K562 (cell line): ENCODE measurements around the gene FMOD. TPM values are rescaled to one million over a fixed set of nuclear protein-coding genes. Genes with fewer than 3 reads are reported as not detected.

Experiments used
- ATAC-seq: fragments of 200-7000 bp; cut with Tn5 transposase; 3 replicates; pipeline ENCODE4 v1.9.1; 2020; ENCODE audit warnings: moderate library complexity
- BruUV-seq: library from RNA; stranded (reverse); fragments of 400-500 nt; replicated peaks from 2 replicates; lab custom pipeline; 2021; lab: Mats Ljungman, UMichigan
- CTCF ChIA-PET: fragments of 300-600 bp; formaldehyde crosslinking; extraction: SDS; loops from one replicate; lab custom pipeline; 2021; ENCODE audit warnings: low intra/inter-chr PET ratio; lab: Yijun Ruan, JAX
- POLR2A ChIA-PET: fragments of 300-600, 350-650 bp; sonication (Branson Sonifier 250); formaldehyde crosslinking; extraction: SDS; loops from one replicate; lab custom pipeline; 2021; ENCODE audit warnings: antibody characterized with exemption, inconsistent platforms; lab: Yijun Ruan, JAX
- DNase-seq, 4 experiments: peaks; one replicate each; pipeline versions ENCODE4 v3.0.0 to v3.0.0-alpha.2; 2011 to 2018; ENCODE audit warnings: low spot score in 3 of 4, mixed read lengths in 3 of 4; ENCODE audit errors: extremely low read depth in 1 of 4
- FAIRE-seq: peaks from 2 replicates; lab custom pipeline; 2011; peaks lifted over from hg19 to GRCh38; lab: Jason Lieb, UNC
- H2AFZ ChIP-seq: 2 replicates; pipeline ENCODE4 v1.6.0; 2011; ENCODE audit warnings: low read depth, low read length, control low read depth, inconsistent platforms
- H3K27ac ChIP-seq: fragments of 200-600 bp; 3 replicates; pipeline ENCODE4 v1.8.0; 2011; ENCODE audit warnings: low read depth, mild to moderate bottlenecking, control low read depth, inconsistent platforms, low read length, moderate library complexity, mixed read lengths; ENCODE audit errors: extremely low read depth
- H3K27me3 ChIP-seq, 2 experiments: fragments of 300-600 bp in 1 of 2; 2 replicates in 1 of 2; 3 replicates in 1 of 2; pipeline versions ENCODE4 v1.6.0 to v1.8.0; 2011; ENCODE audit warnings: inconsistent platforms in 2 of 2, low read length in 2 of 2, mild to moderate bottlenecking in 1 of 2, mixed read lengths in 1 of 2, moderate library complexity in 1 of 2; ENCODE audit not compliant: control insufficient read depth in 2 of 2, insufficient read depth in 2 of 2
- H3K36me3 ChIP-seq: fragments of 300-600 bp; 3 replicates; pipeline ENCODE4 v1.8.0; 2011; ENCODE audit warnings: mild to moderate bottlenecking, low read length, inconsistent platforms; ENCODE audit not compliant: control insufficient read depth, insufficient read depth
- H3K4me1 ChIP-seq, 2 experiments: fragments of 200-600 bp in 1 of 2; replicated peaks in 1 of 2; 2 replicates in 1 of 2; 3 replicates in 1 of 2; pipeline versions ENCODE4 v1.5.1 to v1.8.0; 2011; ENCODE audit warnings: inconsistent platforms in 2 of 2, low read length in 2 of 2, mild to moderate bottlenecking in 1 of 2, mixed read lengths in 1 of 2, moderate library complexity in 1 of 2; ENCODE audit not compliant: control insufficient read depth in 2 of 2, insufficient read depth in 2 of 2
- H3K4me2 ChIP-seq: 2 replicates; pipeline ENCODE4 v1.6.1; 2011; ENCODE audit warnings: low read length, control low read depth, inconsistent platforms, mixed read lengths; ENCODE audit not compliant: insufficient read depth
- H3K4me3 ChIP-seq: fragments of 200-600 bp; sonication (generic), shearing (Covaris generic); 2 replicates; pipeline ENCODE4 v1.5.1; 2016; ENCODE audit warnings: control low read depth, inconsistent platforms
- H3K79me2 ChIP-seq: fragments of 200-600 bp; 3 replicates; pipeline ENCODE4 v1.8.0; 2011; ENCODE audit warnings: low read length, inconsistent platforms; ENCODE audit not compliant: control insufficient read depth, insufficient read depth
- H3K9ac ChIP-seq, 2 experiments: 2 replicates each; pipeline versions ENCODE4 v1.6.0 to v1.6.1; 2011; ENCODE audit warnings: low read depth in 2 of 2, low read length in 2 of 2, control low read depth in 1 of 2, inconsistent platforms in 1 of 2, mild to moderate bottlenecking in 1 of 2, mixed read lengths in 1 of 2; ENCODE audit not compliant: insufficient read depth in 1 of 2
- H3K9me1 ChIP-seq: one replicate; pipeline ENCODE4 v1.6.0; 2011; ENCODE audit warnings: inconsistent platforms, mild to moderate bottlenecking, low read length, moderate library complexity; ENCODE audit not compliant: control insufficient read depth, insufficient read depth
- H3K9me3 ChIP-seq: replicated peaks from 2 replicates; pipeline ENCODE4 v1.5.1; 2011; ENCODE audit warnings: low read depth, low read length, inconsistent platforms; ENCODE audit not compliant: control insufficient read depth, insufficient read depth
- H4K20me1 ChIP-seq: replicated peaks from 2 replicates; pipeline ENCODE4 v1.6.1; 2011; ENCODE audit warnings: low read length, inconsistent platforms, mixed read lengths; ENCODE audit not compliant: control insufficient read depth, insufficient read depth
- CBFA2T2 ChIP-seq: fragments of 450-650 bp; conservative IDR thresholded peaks from 2 replicates; pipeline ENCODE4 v1.6.1; 2017; ENCODE audit warnings: mild to moderate bottlenecking
- CCAR2 ChIP-seq: fragments of 200-400 bp; formaldehyde crosslinking; IDR thresholded peaks from 2 replicates; pipeline ENCODE4 v1.6.1; 2017; ENCODE audit warnings: mild to moderate bottlenecking, low read depth, low read length
- GTF2E2 ChIP-seq: fragments of 200-800 bp; sonication (Bioruptor generic); IDR thresholded peaks from 2 replicates; pipeline ENCODE4 v1.6.1; 2016; ENCODE audit warnings: missing genetic modification characterization, missing compliant biosample characterization
- MED1 ChIP-seq: sonication (generic); formaldehyde crosslinking; IDR thresholded peaks from 2 replicates; pipeline ENCODE4 v1.8.1; 2023; ENCODE audit warnings: missing genetic modification reagents, borderline replicate concordance
- MTA2 ChIP-seq: fragments of 450-650 bp; IDR thresholded peaks from 2 replicates; pipeline ENCODE4 v1.6.1; 2016; ENCODE audit warnings: low read depth
- POLR2AphosphoS5 ChIP-seq: IDR thresholded peaks from 2 replicates; pipeline ENCODE4 v1.6.1; 2011; ENCODE audit warnings: mild to moderate bottlenecking, low read depth, low read length, moderate library complexity; ENCODE audit not compliant: control insufficient read depth, insufficient read depth
- POLR3A ChIP-seq: IDR thresholded peaks from 2 replicates; pipeline ENCODE4 v1.6.1; 2011; ENCODE audit warnings: borderline replicate concordance, mild to moderate bottlenecking, moderate library complexity; ENCODE audit not compliant: insufficient read length, insufficient read depth; ENCODE audit errors: extremely low read depth
- SAP30 ChIP-seq: fragments of 200-600 bp; sonication (generic); IDR thresholded peaks from 2 replicates; pipeline ENCODE4 v1.6.1; 2012; ENCODE audit warnings: borderline replicate concordance, low read depth, mild to moderate bottlenecking, moderate library complexity, low read length, control low read depth, inconsistent platforms; ENCODE audit not compliant: insufficient read depth, poor library complexity, severe bottlenecking
- SRF ChIP-seq, 2 experiments: fragments of 250-450, 450-650 bp in 1 of 2; sonication (Bioruptor Pico) in 1 of 2; sonication (generic) in 1 of 2; formaldehyde crosslinking; IDR thresholded peaks; 2 replicates each; pipeline versions ENCODE4 v1.5.0 to v1.5.1; 2020 to 2022; ENCODE audit warnings: mild to moderate bottlenecking in 1 of 2, missing genetic modification reagents in 1 of 2
- TAL1 ChIP-seq: fragments of 450-650 bp; IDR thresholded peaks from 2 replicates; pipeline ENCODE4 v1.6.1; 2016; ENCODE audit warnings: mild to moderate bottlenecking
- VEZF1 ChIP-seq: fragments of 200-800 bp; sonication (Bioruptor generic); IDR thresholded peaks from 2 replicates; pipeline ENCODE4 v1.6.1; 2017; ENCODE audit warnings: missing genetic modification characterization, missing compliant biosample characterization
- ZNF444 ChIP-seq: fragments of 250-450 bp; sonication (Bioruptor Pico); IDR thresholded peaks from 2 replicates; pipeline ENCODE4 v1.4.0; 2020; ENCODE audit warnings: mild to moderate bottlenecking, moderate library complexity
- ZNF512 ChIP-seq: IDR thresholded peaks from 2 replicates; pipeline ENCODE4 v1.6.1; 2016; ENCODE audit warnings: missing genetic modification characterization, missing compliant biosample characterization
- WGBS: fragments of 100-300 bp; shearing (Covaris generic); methylation state at CpG from one replicate; pipeline ENCODE4 v1.1.6; 2016; ENCODE audit warnings: low coverage, mixed read lengths; ENCODE audit not compliant: insufficient coverage; ENCODE audit errors: missing lambda C conversion rate; 5-methylcytosine and 5-hydroxymethylcytosine counted together
- in situ Hi-C: fragments of 300-500 bp; cut with MboI; formaldehyde crosslinking; loops from 4 replicates; pipeline ENCODE4 v1.15.0; 2018; ENCODE audit warnings: inconsistent platforms, mixed read lengths
- intact Hi-C: fragments of 100-400 bp; cut with micrococcal nuclease; formaldehyde crosslinking; loops from 2 replicates; pipeline ENCODE4 v1.14.2; 2022
- polyA plus RNA-seq, 8 experiments: library from polyadenylated mRNA; depleted of rRNA in 4 of 8; stranded (reverse) in 5 of 8; unstranded in 3 of 8; fragments of >200 nt; fragmentation: Nextera tagmentation in 2 of 8; fragmentation: Illumina TruSeq in 1 of 8; extraction: Ambion mirVana in 2 of 8; extraction: Trizol in 1 of 8; gene quantifications; 2 replicates each; pipeline versions ENCODE4 v1.2.1 to v1.2.3, GENCODE V29; 2011 to 2014; ENCODE audit warnings: inconsistent platforms in 1 of 8, missing spikeins in 1 of 8
- total RNA-seq, 7 experiments: library from RNA; depleted of rRNA in 6 of 7; stranded (reverse); fragments of >200 nt in 6 of 7; fragmentation: Illumina TruSeq in 2 of 7; extraction: Trizol in 2 of 7; gene quantifications; 2 replicates each; pipeline versions ENCODE4 v1.2.1 to v1.2.3, GENCODE V29; 2011 to 2021; ENCODE audit warnings: low replicate concordance in 1 of 7

Gene FMOD
- total and polyA plus RNA-seq, 9 of the 15 experiments (the other 6 are each of a cell fraction or from before 2014, with no cell fraction given) = 0.03 to 0.13 (median 0.03) TPM; not detected in 6

GRCh38 chr1:203301331-203301668 is 49.6 kb downstream of the FMOD start (continued):
- TF ChIP-seq MED1 (CRISPR knock-in tag) (no peak), TAL1 (0 out of 2 replicates have a peak, but pooled peaks have one; percentile 4), GTF2E2 (no peak), MTA2 (peak; percentile 21; the same call in 1 of the 2 replicates), POLR3A (no peak), CCAR2 (no peak), ZNF512 (tag) (peak; percentile 73), CBFA2T2 (0 out of 2 replicates have a peak, but pooled peaks have one; percentile 13)

- Histone ChIP-seq H4K20me1 (no peaks in the 10 kb centered on the region), H3K27me3 (no peaks in the 10 kb centered on the region), H3K4me1 (peaks cover 51 to 56% of the 10 kb centered on the region in 2 experiments), H3K36me3 (no peaks in the 10 kb centered on the region), H3K9me3 (no peaks in the 10 kb centered on the region), H3K4me2 (peak overlapping the region; percentile 61), H3K79me2 (peaks cover 4% of the 10 kb centered on the region; the same call in 2 of the 3 replicates), H3K27ac (peak overlapping the region; percentile 61), H3K9me1 (peaks cover 8% of the 10 kb centered on the region), H3K9ac (peak overlapping the region; percentile 27 to 32; a peak in 2 of 4 replicates), H2AFZ (peak overlapping the region; percentile 46), H3K4me3 (no peak overlapping the region)
- peak; percentile 89 for FAIRE-seq
- CTCF ChIA-PET = interaction anchor here (1.0 kb wide), 1 partner anchor 28 kb away, joined by 4 read pairs; no protein-coding TSS in a partner anchor
- peak; percentile 85 to 92 (median 88) for DNase-seq
- in situ Hi-C loops = no loop called here
- BruUV-seq = no TSS peak
- POLR2A ChIA-PET = interaction anchor here (0.6 to 3.4 kb wide), 9 partner anchors 8 to 26 kb away, joined by 3 to 15 read pairs (median 4); no protein-coding TSS in a partner anchor
- WGBS = 17% methylated on average over 11 of the region's 11 CpGs
- intact Hi-C loops = no loop called here
- peak; percentile 25 for ATAC-seq
- TF ChIP-seq VEZF1 = peak; percentile 80
- TF ChIP-seq POLR2AphosphoS5 = peak; percentile 95
- TF ChIP-seq SRF (CRISPR knock-in tag; IDR thresholded peaks at IDR 0.05) = peak in 1 of 2 experiments; percentile 79; a peak in 2 of 4 replicates
- TF ChIP-seq SAP30 = no peak
- TF ChIP-seq ZNF444 (CRISPR knock-in tag) = 0 out of 2 replicates have a peak, but pooled peaks have one; percentile 10
These were observed 50.2 kb downstream of the FMOD start for GRCh38 chr1:203300441-203301330.
